ENCODE results near the gene NAP1L4.
A peak's percentile ranks its signal among the peaks of the same experiment; 100 is the strongest.

The NAP1L4 gene

GRCh38 chr11:2983908-2984307 lies 8.2 kb downstream of the NAP1L4 start:
- Histone ChIP-seq H3K4me1 (ENCODE audit: control insufficient read depth, insufficient read depth, low read length, poor library complexity, severe bottlenecking) (peaks cover 28% of the 10 kb centered on the region), H3K9me3 (ENCODE audit: control insufficient read depth, low read length) (no peaks in the 10 kb centered on the region), H3K4me3 (ENCODE audit: insufficient read depth, low read depth, low read length, poor library complexity, severe bottlenecking) (no peak overlapping the region), H3K36me3 (ENCODE audit: control insufficient read depth, insufficient read depth, low read length) (peaks cover 4% of the 10 kb centered on the region), H3K27ac (ENCODE audit: insufficient read depth, low read length, poor library complexity, severe bottlenecking) (no peak overlapping the region), H3K27me3 (replicated peaks; ENCODE audit: control insufficient read depth, insufficient read depth, low read length, poor library complexity, severe bottlenecking) (no peaks in the 10 kb centered on the region)
- DNase-seq: no peak

DNA sequence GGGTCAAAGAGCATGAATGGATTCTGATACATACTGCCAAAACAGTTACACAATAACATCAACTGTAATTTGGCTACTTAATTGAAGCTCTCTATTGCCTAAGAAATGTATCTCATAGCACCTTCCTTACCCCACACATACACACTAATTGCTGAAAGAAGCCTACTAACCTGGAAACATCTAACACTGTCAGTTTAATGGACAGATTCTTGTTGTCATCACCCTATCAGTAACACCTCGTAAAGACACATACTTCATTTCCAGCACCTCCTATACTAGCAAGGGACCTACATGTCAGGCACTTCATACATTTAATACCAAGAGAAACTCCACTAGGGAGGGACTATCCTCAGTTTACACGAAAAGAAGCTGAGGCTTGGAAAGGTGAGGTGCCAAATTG lies 9.9 kb downstream of the NAP1L4 start:
- H3K9me3 ChIP-seq (ENCODE audit: control insufficient read depth, low read length): no peaks in the 10 kb centered on the region
- H3K4me1 ChIP-seq (ENCODE audit: control insufficient read depth, insufficient read depth, low read length, poor library complexity, severe bottlenecking): peaks cover 25% of the 10 kb centered on the region
- H3K27me3 ChIP-seq (replicated peaks; ENCODE audit: control insufficient read depth, insufficient read depth, low read length, poor library complexity, severe bottlenecking): no peaks in the 10 kb centered on the region
- no peak for DNase-seq
- peaks cover 19% of the 10 kb centered on the region for H3K36me3 ChIP-seq (ENCODE audit: control insufficient read depth, insufficient read depth, low read length)
- no peak overlapping the region for H3K4me3 ChIP-seq (ENCODE audit: insufficient read depth, low read depth, low read length, poor library complexity, severe bottlenecking)
- no peak overlapping the region for H3K27ac ChIP-seq (ENCODE audit: insufficient read depth, low read length, poor library complexity, severe bottlenecking)

- no peak for DNase-seq
- Histone ChIP-seq H3K4me1 (ENCODE audit: control insufficient read depth, insufficient read depth, low read length, poor library complexity, severe bottlenecking) (peaks cover 14% of the 10 kb centered on the region), H3K9me3 (ENCODE audit: control insufficient read depth, low read length) (no peaks in the 10 kb centered on the region), H3K36me3 (ENCODE audit: control insufficient read depth, insufficient read depth, low read length) (peaks cover 30% of the 10 kb centered on the region), H3K27ac (ENCODE audit: insufficient read depth, low read length, poor library complexity, severe bottlenecking) (no peak overlapping the region), H3K4me3 (ENCODE audit: insufficient read depth, low read depth, low read length, poor library complexity, severe bottlenecking) (no peak overlapping the region), H3K27me3 (replicated peaks; ENCODE audit: control insufficient read depth, insufficient read depth, low read length, poor library complexity, severe bottlenecking) (no peaks in the 10 kb centered on the region)
Observed at GRCh38 chr11:2981130-2981529, 11.0 kb downstream of the NAP1L4 start.

DNA sequence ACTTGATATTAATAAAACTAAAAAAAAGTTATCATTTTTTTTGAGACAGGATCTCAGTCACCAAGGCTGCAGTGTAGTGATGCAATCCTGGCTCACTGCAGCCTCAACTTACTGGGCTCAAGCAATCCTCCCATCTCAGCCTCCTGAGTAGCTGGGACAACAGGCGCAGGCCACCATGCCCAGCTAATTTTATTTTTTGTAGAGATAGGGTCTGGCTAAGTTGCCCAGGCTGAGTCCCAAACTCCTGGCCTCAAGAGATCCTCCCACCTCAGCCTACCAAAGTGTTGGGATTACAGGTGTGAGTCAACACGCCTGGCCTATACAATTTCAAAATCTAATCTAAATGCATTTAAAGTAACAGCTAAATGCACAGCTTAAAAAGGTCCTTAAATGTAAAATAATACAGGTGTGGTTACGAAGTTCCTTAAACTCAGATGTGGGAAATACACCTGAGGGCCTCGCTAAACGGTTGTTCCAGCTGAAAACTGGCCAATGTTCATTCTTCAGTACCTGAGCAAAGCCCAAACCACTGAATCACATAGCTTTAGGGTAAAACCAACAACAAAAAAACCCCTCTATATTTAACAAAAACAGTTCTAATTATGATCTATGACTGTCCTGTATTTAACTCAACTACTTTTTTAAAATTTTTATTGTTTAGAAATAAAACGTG lies 11.8 kb downstream of the NAP1L4 start:
- Histone ChIP-seq H3K4me3 (ENCODE audit: insufficient read depth, low read depth, low read length, poor library complexity, severe bottlenecking) (no peak overlapping the region), H3K36me3 (ENCODE audit: control insufficient read depth, insufficient read depth, low read length) (peaks cover 38% of the 10 kb centered on the region), H3K27me3 (replicated peaks; ENCODE audit: control insufficient read depth, insufficient read depth, low read length, poor library complexity, severe bottlenecking) (no peaks in the 10 kb centered on the region), H3K9me3 (ENCODE audit: control insufficient read depth, low read length) (no peaks in the 10 kb centered on the region), H3K4me1 (ENCODE audit: control insufficient read depth, insufficient read depth, low read length, poor library complexity, severe bottlenecking) (peaks cover 12% of the 10 kb centered on the region), H3K27ac (ENCODE audit: insufficient read depth, low read length, poor library complexity, severe bottlenecking) (no peak overlapping the region)
- no peak for DNase-seq

DNA sequence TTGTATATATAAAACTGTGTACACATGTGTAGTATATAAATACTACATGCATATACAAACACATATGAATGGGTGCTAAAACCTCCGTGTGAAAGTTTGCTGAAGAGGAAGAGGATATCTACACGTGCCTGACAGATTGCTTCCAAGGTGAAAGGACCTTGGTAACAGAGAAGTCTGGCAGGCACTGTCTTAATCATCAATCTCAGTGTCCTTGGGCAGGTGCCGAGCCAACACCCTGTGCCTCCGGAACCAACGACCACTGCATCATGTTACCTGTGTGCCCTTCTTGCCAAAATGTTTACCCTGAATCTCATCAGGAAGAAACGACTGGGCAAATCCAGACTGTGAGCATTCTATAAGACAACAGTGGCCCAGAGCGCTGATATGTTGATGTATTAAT lies 15.0 kb downstream of the NAP1L4 start:
- H3K27me3 ChIP-seq (replicated peaks; ENCODE audit: control insufficient read depth, insufficient read depth, low read length, poor library complexity, severe bottlenecking): no peaks in the 10 kb centered on the region
- no peak for DNase-seq
- no peaks in the 10 kb centered on the region for H3K9me3 ChIP-seq (ENCODE audit: control insufficient read depth, low read length)
- H3K27ac ChIP-seq (ENCODE audit: insufficient read depth, low read length, poor library complexity, severe bottlenecking): no peak overlapping the region
- peaks cover 7% of the 10 kb centered on the region for H3K4me1 ChIP-seq (ENCODE audit: control insufficient read depth, insufficient read depth, low read length, poor library complexity, severe bottlenecking)
- peaks cover 67% of the 10 kb centered on the region for H3K36me3 ChIP-seq (ENCODE audit: control insufficient read depth, insufficient read depth, low read length)
- H3K4me3 ChIP-seq (ENCODE audit: insufficient read depth, low read depth, low read length, poor library complexity, severe bottlenecking): no peak overlapping the region

DNA sequence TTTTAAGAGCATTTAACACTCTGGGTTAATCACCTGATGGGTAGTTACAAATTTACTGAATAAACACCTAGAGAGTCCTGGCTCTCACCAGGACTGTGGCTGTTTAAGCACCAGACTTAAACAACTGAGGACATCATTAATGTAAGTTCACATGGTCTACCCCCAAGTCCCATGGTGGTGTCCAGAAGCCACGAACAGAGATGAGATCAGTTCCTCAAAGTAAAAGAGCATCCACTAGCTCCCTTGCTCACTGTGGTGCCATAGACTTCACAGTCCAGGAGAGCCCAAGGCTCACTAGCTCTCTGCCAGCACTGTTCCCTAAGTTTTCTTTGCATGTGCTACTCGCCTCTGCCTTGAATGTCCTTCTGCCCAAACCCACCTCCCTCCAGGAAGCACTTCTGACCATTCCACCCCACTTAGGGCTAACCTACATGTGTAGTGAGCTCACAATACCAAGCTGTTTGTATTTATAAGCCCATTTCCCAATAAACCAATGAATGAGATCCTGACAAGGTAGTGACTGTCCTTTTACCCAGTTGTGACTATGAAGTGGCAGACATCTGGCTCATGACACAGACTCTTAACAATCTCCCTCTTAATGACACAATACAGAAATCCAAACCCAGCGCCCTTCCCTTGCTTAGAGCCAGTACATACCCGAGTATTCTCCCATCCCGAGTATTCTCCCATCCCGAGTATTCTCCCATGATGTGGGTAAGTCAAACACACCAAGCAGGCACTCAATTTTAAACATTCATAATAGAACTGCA lies 15.7 kb downstream of the NAP1L4 start:
- Histone ChIP-seq H3K36me3 (ENCODE audit: control insufficient read depth, insufficient read depth, low read length) (peaks cover 74% of the 10 kb centered on the region), H3K27ac (ENCODE audit: insufficient read depth, low read length, poor library complexity, severe bottlenecking) (no peak overlapping the region)

GRCh38 chr11:2975594-2975993 lies 16.5 kb downstream of the NAP1L4 start:
- no peaks in the 10 kb centered on the region for H3K9me3 ChIP-seq (ENCODE audit: control insufficient read depth, low read length)
- H3K4me1 ChIP-seq (ENCODE audit: control insufficient read depth, insufficient read depth, low read length, poor library complexity, severe bottlenecking): no peaks in the 10 kb centered on the region
- no peak overlapping the region for H3K4me3 ChIP-seq (ENCODE audit: insufficient read depth, low read depth, low read length, poor library complexity, severe bottlenecking)
- H3K27ac ChIP-seq (ENCODE audit: insufficient read depth, low read length, poor library complexity, severe bottlenecking): no peak overlapping the region
- DNase-seq: peak in 1 of 3 donors; percentile 20
- H3K27me3 ChIP-seq (replicated peaks; ENCODE audit: control insufficient read depth, insufficient read depth, low read length, poor library complexity, severe bottlenecking): no peaks in the 10 kb centered on the region
- H3K36me3 ChIP-seq (ENCODE audit: control insufficient read depth, insufficient read depth, low read length): peaks cover 82% of the 10 kb centered on the region

More for the DNA sequence above, 15.7 kb downstream of the NAP1L4 start:
- no peaks in the 10 kb centered on the region for H3K9me3 ChIP-seq (ENCODE audit: control insufficient read depth, low read length)
- H3K27me3 ChIP-seq (replicated peaks; ENCODE audit: control insufficient read depth, insufficient read depth, low read length, poor library complexity, severe bottlenecking): no peaks in the 10 kb centered on the region
- no peak overlapping the region for H3K4me3 ChIP-seq (ENCODE audit: insufficient read depth, low read depth, low read length, poor library complexity, severe bottlenecking)
- no peak for DNase-seq
- H3K4me1 ChIP-seq (ENCODE audit: control insufficient read depth, insufficient read depth, low read length, poor library complexity, severe bottlenecking): peaks cover 4% of the 10 kb centered on the region

DNA sequence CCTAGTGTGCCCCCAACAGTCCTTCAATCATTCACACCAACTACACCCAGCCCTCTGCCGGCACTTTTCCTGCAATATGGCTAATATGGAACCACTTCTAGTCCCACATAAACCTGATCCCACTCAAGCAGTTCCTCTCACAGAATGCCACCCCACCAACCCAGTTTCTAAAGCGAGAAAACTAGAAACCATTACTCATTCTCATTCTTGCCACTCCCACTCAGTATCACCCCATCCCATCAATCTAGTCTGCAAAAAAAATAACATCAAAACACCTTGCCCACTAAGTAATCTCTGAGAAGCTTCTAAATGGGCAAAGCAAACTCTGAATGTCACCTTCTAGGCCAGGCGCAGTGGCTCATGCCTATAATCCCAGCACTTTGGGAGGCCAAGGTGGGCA lies 17.9 kb downstream of the NAP1L4 start:
- Histone ChIP-seq H3K9me3 (ENCODE audit: control insufficient read depth, low read length) (no peaks in the 10 kb centered on the region), H3K4me3 (ENCODE audit: insufficient read depth, low read depth, low read length, poor library complexity, severe bottlenecking) (no peak overlapping the region), H3K27ac (ENCODE audit: insufficient read depth, low read length, poor library complexity, severe bottlenecking) (no peak overlapping the region), H3K4me1 (ENCODE audit: control insufficient read depth, insufficient read depth, low read length, poor library complexity, severe bottlenecking) (no peaks in the 10 kb centered on the region), H3K27me3 (replicated peaks; ENCODE audit: control insufficient read depth, insufficient read depth, low read length, poor library complexity, severe bottlenecking) (no peaks in the 10 kb centered on the region), H3K36me3 (ENCODE audit: control insufficient read depth, insufficient read depth, low read length) (peaks cover 94% of the 10 kb centered on the region)
- no peak for DNase-seq

- H3K27me3 ChIP-seq (replicated peaks; ENCODE audit: control insufficient read depth, insufficient read depth, low read length, poor library complexity, severe bottlenecking): no peaks in the 10 kb centered on the region
- no peaks in the 10 kb centered on the region for H3K9me3 ChIP-seq (ENCODE audit: control insufficient read depth, low read length)
- DNase-seq: no peak
- H3K4me1 ChIP-seq (ENCODE audit: control insufficient read depth, insufficient read depth, low read length, poor library complexity, severe bottlenecking): no peaks in the 10 kb centered on the region
- peaks cover 96% of the 10 kb centered on the region for H3K36me3 ChIP-seq (ENCODE audit: control insufficient read depth, insufficient read depth, low read length)
- H3K27ac ChIP-seq (ENCODE audit: insufficient read depth, low read length, poor library complexity, severe bottlenecking): no peak overlapping the region
- H3K4me3 ChIP-seq (ENCODE audit: insufficient read depth, low read depth, low read length, poor library complexity, severe bottlenecking): no peak overlapping the region
Observed at GRCh38 chr11:2968341-2968900, 23.7 kb downstream of the NAP1L4 start.

- H3K9me3 ChIP-seq (ENCODE audit: control insufficient read depth, low read length): no peaks in the 10 kb centered on the region
- H3K4me1 ChIP-seq (ENCODE audit: control insufficient read depth, insufficient read depth, low read length, poor library complexity, severe bottlenecking): no peaks in the 10 kb centered on the region
- peaks cover 89% of the 10 kb centered on the region for H3K36me3 ChIP-seq (ENCODE audit: control insufficient read depth, insufficient read depth, low read length)
- no peak overlapping the region for H3K27ac ChIP-seq (ENCODE audit: insufficient read depth, low read length, poor library complexity, severe bottlenecking)
- H3K4me3 ChIP-seq (ENCODE audit: insufficient read depth, low read depth, low read length, poor library complexity, severe bottlenecking): no peak overlapping the region
- no peaks in the 10 kb centered on the region for H3K27me3 ChIP-seq (replicated peaks; ENCODE audit: control insufficient read depth, insufficient read depth, low read length, poor library complexity, severe bottlenecking)
- no peak for DNase-seq
Observed at GRCh38 chr11:2964782-2965181, 27.3 kb downstream of the NAP1L4 start.

Measured in effector memory CD4-positive, alpha-beta T cell (primary cell).